HG02642 (cell line): ENCODE measurements around the gene FOXO6.

Experiments
- ATAC-seq: cut with Tn5 transposase; IDR thresholded peaks from one replicate; pipeline ENCODE4 v1.9.1; 2021; ENCODE audit warnings: mild to moderate bottlenecking; ENCODE audit not compliant: unreplicated experiment, poor library complexity

Gene FOXO6

DNA sequence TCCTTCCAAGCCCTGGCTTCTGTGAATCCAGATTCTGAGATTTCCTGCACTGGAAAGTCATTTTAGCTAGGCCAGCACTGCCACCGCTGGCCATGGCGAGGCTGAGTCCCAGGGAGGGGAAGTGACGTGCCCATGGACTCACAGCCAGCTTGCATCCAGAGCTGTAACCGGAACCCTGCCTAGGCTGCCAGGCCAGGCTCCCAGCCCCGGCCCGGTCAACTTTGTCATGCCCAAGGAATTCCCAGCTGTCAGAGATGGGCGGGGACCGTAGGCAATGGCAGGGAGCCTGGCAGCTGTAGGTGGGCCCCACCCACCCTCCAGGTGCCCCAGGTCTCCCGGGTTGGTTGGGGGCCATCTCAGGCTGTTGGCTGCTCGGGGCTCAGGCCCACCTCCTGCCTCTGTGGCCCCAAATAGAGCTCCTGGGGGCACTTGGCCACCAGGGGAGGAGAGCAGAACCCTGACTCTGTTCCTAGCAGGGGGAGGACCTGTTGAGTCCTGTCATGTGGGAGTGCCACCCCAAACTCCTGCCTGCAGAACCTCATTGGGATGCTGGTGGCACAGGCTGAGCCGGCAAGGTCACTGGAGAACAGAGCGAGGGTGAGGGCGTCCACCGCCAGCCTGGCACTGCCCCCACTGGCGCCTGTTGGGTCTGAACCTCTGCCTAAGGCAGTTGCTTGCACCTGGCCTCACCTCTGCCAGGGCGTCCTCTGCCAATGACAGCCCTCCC, 57.8 kb downstream of the FOXO6 start:
- ATAC-seq, result no peak

- ATAC-seq, result no peak
Observed at GRCh38 chr1:41419584-41420295, 58.5 kb downstream of the FOXO6 start.

DNA sequence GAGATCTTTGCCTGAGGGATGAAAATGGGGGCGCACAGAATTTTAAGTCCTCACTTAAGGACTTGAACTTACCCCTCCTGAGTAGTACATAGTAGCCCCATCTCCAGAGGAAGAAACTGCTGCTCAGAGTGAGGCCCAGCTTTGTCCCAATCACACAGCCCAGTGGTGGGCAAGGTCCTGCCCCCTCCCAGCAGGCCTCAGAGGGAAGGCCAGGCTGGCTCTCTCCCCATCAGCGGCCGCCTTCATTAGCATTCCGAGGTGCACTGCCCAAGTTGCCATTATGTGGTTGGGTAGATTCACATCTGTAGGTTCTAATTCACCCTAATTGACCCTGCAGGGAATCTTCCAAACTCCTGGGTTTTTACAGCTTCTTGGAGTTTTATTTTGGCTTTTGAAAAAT, 59.1 kb downstream of the FOXO6 start:
- no peak for ATAC-seq

DNA sequence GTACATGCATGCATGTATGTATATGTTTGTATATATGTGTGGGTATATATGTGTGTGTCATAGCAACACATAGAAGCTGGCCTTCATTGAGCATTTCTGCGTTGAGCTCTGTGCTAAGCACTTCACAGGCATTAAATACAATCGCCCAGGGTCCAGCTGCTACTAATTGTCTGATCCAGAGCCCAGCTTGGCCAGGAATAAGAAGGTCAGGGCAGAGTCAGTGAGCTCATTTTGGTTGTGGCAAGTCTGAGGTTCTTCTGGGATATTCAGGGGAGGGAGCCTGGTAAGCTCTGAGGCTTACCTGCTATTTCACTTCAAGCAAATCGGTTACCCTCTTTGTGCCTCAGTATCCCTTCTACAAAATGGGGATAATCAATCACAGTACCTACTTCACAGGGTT, 59.6 kb downstream of the FOXO6 start:
- no peak for ATAC-seq

DNA sequence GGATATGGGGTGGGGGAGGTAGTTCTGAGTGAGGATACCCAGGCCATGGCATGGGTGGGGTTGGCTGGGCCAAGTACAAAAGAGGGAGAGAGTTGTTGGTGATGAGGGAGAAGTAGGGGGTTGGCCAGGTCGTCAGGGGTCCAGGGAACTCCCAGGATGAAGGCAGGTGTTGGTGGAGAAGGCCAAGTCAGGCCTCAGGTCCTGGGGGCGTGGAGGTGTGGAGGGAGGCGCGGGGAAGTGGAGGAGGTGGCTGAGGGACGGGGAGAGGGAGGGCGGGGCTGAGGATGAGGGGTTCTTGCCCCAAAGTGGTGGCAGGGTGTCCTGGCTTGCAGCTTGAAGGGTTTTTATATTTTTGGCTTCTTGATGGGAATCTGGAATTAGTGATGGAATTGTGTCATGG, 61.1 kb downstream of the FOXO6 start:
- no peak for ATAC-seq

- ATAC-seq, result no peak
Observed at GRCh38 chr1:41423511-41424191, 62.4 kb downstream of the FOXO6 start.

- ATAC-seq, result no peak
Observed at GRCh38 chr1:41424581-41425118, 63.4 kb downstream of the FOXO6 start.

DNA sequence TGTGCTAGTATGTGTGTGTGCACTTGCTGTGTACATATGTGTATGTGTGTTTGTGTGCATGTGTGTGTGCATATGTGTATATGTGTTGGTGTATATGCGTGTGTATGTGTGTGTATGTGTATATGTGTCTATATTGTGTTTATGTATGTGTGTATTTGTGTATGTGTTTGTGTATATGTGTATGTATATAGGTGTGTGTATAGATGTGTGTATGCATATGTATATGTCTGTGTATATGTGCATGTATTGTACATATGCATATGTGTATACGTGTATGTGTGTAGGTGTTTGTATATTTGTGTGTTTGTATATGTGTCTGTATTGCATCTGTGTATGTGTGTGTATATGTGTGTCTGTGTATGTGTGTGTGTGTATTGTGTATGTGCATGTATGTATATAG, 64.1 kb downstream of the FOXO6 start:
- ATAC-seq, result no peak

- ATAC-seq, result no peak
Observed at GRCh38 chr1:41426201-41426890, 65.1 kb downstream of the FOXO6 start.

GRCh38 chr1:41427122-41427913, 66.1 kb downstream of the FOXO6 start:
- ATAC-seq, result no peak

- ATAC-seq, result no peak
Observed at GRCh38 chr1:41427916-41428737, 66.9 kb downstream of the FOXO6 start.

DNA sequence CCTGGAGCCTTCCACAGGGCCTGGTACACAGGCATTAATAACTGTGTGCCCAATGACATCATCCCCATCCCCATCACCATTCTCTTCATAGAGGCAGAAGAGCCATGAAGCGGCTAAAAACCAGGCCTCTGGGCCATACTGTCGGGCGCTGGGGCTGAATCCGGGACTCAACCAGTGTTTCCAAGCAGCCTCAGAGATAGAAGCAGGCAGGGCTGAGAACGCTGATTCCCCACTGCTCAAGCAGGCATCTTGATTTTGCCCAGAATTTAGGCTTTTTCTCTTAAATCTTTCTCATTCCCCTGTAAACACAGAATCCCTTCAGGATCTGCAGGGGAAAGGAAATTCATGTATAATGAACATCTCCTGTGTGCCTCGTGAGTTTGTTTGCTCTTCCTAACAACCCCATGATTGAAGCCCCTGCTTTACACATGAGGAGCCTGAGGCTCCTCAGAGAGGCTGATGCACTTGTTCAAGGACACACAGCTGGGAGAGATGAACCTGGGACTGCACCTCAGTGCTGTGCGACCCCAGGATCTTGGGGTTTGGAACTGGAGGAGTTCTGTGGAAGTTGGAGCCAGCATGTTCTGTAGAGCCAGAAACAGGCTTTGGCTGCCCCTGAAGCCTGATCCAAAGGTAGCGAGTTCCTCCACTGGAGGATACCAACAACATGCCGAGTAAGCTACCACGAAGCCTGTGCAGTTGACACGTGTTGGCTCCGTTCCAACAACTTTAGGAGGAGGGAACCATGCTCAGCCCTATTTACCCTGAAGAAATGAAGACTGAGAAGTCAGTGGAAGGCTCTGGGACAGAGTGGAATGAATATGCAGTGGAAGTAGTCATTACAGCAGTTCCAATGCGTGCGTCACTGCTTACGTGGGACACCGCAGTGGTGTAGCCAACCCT, 67.8 kb downstream of the FOXO6 start:
- ATAC-seq, result no peak

DNA sequence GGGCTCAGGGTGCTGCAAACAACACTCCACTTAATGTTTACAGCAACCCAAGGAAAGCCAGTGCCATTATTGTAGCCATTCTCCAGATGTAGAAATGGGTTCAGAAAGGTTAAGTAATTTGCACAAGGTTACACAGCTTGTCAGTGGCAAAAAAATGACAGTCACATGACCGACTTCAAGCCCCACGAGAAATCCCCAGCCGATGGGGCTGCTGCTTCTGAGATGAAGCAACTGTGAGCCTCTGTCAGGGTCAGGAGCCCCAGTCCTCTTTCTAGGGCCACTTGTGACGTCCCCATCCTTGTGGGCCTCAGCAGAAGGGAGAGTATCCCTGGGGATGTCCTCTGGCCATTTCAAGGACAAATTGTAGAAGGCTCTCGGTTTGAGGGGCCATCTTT, 68.4 kb downstream of the FOXO6 start:
- ATAC-seq, result no peak

DNA sequence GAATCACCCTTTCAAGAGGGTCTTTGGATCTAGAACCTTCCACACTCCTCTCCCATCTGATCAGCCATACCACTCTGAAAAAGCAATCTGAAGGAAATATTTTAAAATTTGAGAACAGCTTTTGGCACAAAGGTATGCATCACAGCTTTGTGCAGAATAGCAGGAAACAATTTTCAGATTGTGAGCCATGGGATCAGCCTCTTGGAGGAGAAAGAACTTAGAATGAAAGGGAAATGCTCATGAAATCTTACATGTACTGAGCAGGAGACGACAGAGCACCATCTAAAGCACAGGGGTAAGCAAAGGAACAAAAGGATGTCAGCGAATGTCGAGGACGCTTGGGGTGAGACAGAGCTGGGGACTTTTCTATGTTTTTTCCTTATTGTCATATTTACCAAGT, 68.8 kb downstream of the FOXO6 start:
- ATAC-seq, result no peak

- ATAC-seq, result no peak
Observed at GRCh38 chr1:41430582-41430981, 69.3 kb downstream of the FOXO6 start.

- ATAC-seq, result no peak
Observed at GRCh38 chr1:41431490-41432350, 70.5 kb downstream of the FOXO6 start.
